A549 (cell line): ENCODE measurements around the gene ZSCAN26. TPM values are rescaled to one million over a fixed set of nuclear protein-coding genes. Genes with fewer than 3 reads are reported as not detected.

Experiments
- ATAC-seq, 2 experiments: fragments of 200-7000 bp in 1 of 2; fragments of >200 bp in 1 of 2; cut with Nextera tagmentation in 1 of 2; cut with Tn5 transposase in 1 of 2; 3 replicates each; pipeline versions ENCODE4 v1.8.0 to v1.9.1; 2018 to 2020; ENCODE audit warnings: mild to moderate bottlenecking in 1 of 2, moderate library complexity in 1 of 2
- CTCF ChIA-PET: fragments of 300-600 bp; sonication (Branson Sonifier 250); formaldehyde crosslinking; extraction: SDS; loops from one replicate; lab custom pipeline; 2021; ENCODE audit warnings: antibody characterized with exemption, inconsistent platforms; lab: Yijun Ruan, JAX
- POLR2A ChIA-PET: fragments of 350-600 bp; formaldehyde crosslinking; extraction: SDS; loops from one replicate; lab custom pipeline; 2021; ENCODE audit warnings: antibody characterized with exemption, inconsistent platforms; lab: Yijun Ruan, JAX
- DNase-seq, 2 experiments: peaks; one replicate each; pipeline versions ENCODE4 v3.0.0 to v3.0.0-alpha.2; 2011 to 2016; ENCODE audit warnings: low read depth in 1 of 2, low spot score in 1 of 2
- FAIRE-seq: peaks from 2 replicates; lab custom pipeline; 2011; peaks lifted over from hg19 to GRCh38; lab: Jason Lieb, UNC
- H3K27ac ChIP-seq, 2 experiments: fragments of >200 bp; sonication (Bioruptor Twin); formaldehyde crosslinking; 3 replicates each; pipeline ENCODE4 v1.5.1; 2016 to 2017
- H3K4me1 ChIP-seq: fragments of >200 bp; sonication (Bioruptor Twin); formaldehyde crosslinking; 3 replicates; pipeline ENCODE4 v1.6.1; 2016
- H3K4me2 ChIP-seq: fragments of >200 bp; sonication (Bioruptor Twin); formaldehyde crosslinking; 3 replicates; pipeline ENCODE4 v1.6.1; 2016
- H3K4me3 ChIP-seq: fragments of >200 bp; sonication (Bioruptor Twin); formaldehyde crosslinking; 3 replicates; pipeline ENCODE4 v1.5.1; 2016
- H3K9me3 ChIP-seq: fragments of >200 bp; sonication (Bioruptor Twin); formaldehyde crosslinking; 3 replicates; pipeline ENCODE4 v1.6.1; 2016
- ATOH8 ChIP-seq: fragments of 250-450 bp; sonication (Bioruptor Pico); IDR thresholded peaks from 2 replicates; pipeline ENCODE4 v1.5.0; 2020; ENCODE audit warnings: low read depth, mild to moderate bottlenecking, moderate library complexity
- CBX8 ChIP-seq: fragments of 200-600 bp; sonication (generic); IDR thresholded peaks from 2 replicates; pipeline ENCODE4 v1.6.1; 2016
- CEBPB ChIP-seq, 2 experiments: fragments of >200 bp in 1 of 2; sonication (Bioruptor Twin) in 1 of 2; formaldehyde crosslinking in 1 of 2; IDR thresholded peaks; 2 replicates each; pipeline ENCODE4 v1.6.1; 2012 to 2016
- CHD2 ChIP-seq: fragments of 150-350 bp; IDR thresholded peaks from 2 replicates; pipeline ENCODE4 v1.6.1; 2014; ENCODE audit warnings: low read length; ENCODE audit not compliant: partially characterized antibody
- CHD4 ChIP-seq: fragments of 200-600 bp; sonication (generic); IDR thresholded peaks from 2 replicates; pipeline ENCODE4 v1.6.1; 2016; ENCODE audit warnings: antibody characterized with exemption, mild to moderate bottlenecking, borderline replicate concordance
- CTCF ChIP-seq: fragments of >200 bp; sonication (Bioruptor Twin); formaldehyde crosslinking; IDR thresholded peaks from 3 replicates; pipeline ENCODE4 v1.5.1; 2016
- EHF ChIP-seq: fragments of 250-450 bp; sonication (Bioruptor Pico); IDR thresholded peaks from 2 replicates; pipeline ENCODE4 v1.5.0; 2020; ENCODE audit warnings: mild to moderate bottlenecking
- EP300 ChIP-seq, 2 experiments: fragments of >200 bp; sonication (Bioruptor Twin); formaldehyde crosslinking; IDR thresholded peaks; 2 replicates in 1 of 2; 3 replicates in 1 of 2; pipeline ENCODE4 v1.6.1; 2016 to 2017
- ESRRA ChIP-seq: fragments of 150-350 bp; IDR thresholded peaks from 2 replicates; pipeline ENCODE4 v1.6.1; 2014; ENCODE audit warnings: mild to moderate bottlenecking, low read length, borderline replicate concordance
- HOXA7 ChIP-seq: fragments of 250-450 bp; sonication (Bioruptor Pico); IDR thresholded peaks from 2 replicates; pipeline ENCODE4 v1.5.0; 2020; ENCODE audit warnings: mild to moderate bottlenecking, moderate library complexity
- HOXB13 ChIP-seq: fragments of 250-450 bp; sonication (Bioruptor Pico); IDR thresholded peaks from 2 replicates; pipeline ENCODE4 v1.5.0; 2020; ENCODE audit warnings: low read depth, mild to moderate bottlenecking, moderate library complexity
- HOXB5 ChIP-seq: fragments of 250-450 bp; sonication (Bioruptor Pico); IDR thresholded peaks from 2 replicates; pipeline ENCODE4 v1.5.0; 2020; ENCODE audit warnings: mild to moderate bottlenecking, moderate library complexity
- JUN ChIP-seq, 2 experiments: fragments of >200 bp; sonication (Bioruptor Twin); formaldehyde crosslinking; IDR thresholded peaks; 2 replicates in 1 of 2; 3 replicates in 1 of 2; pipeline ENCODE4 v1.6.1; 2016 to 2017
- MAFK ChIP-seq: fragments of 450-650 bp; IDR thresholded peaks from 2 replicates; pipeline ENCODE4 v1.6.1; 2014; ENCODE audit not compliant: partially characterized antibody
- NPAS2 ChIP-seq: fragments of 250-450 bp; sonication (Bioruptor Pico); IDR thresholded peaks from 2 replicates; pipeline ENCODE4 v1.8.0; 2022; ENCODE audit warnings: mild to moderate bottlenecking, moderate library complexity, borderline replicate concordance
- NR3C1 ChIP-seq: fragments of >200 bp; sonication (Bioruptor Twin); formaldehyde crosslinking; IDR thresholded peaks from 3 replicates; pipeline ENCODE4 v1.6.1; 2017
- RAD21 ChIP-seq, 2 experiments: fragments of >200 bp in 1 of 2; sonication (Bioruptor Twin) in 1 of 2; formaldehyde crosslinking in 1 of 2; IDR thresholded peaks in 1 of 2; conservative IDR thresholded peaks in 1 of 2; 2 replicates in 1 of 2; 3 replicates in 1 of 2; pipeline ENCODE4 v1.6.1; 2012 to 2018; ENCODE audit warnings: inconsistent platforms in 1 of 2
- SMC3 ChIP-seq: fragments of >200 bp; sonication (Bioruptor Twin); formaldehyde crosslinking; IDR thresholded peaks from 3 replicates; pipeline ENCODE4 v1.6.1; 2018; ENCODE audit warnings: inconsistent platforms
- TFCP2L1 ChIP-seq: fragments of 250-450 bp; sonication (Bioruptor Pico); IDR thresholded peaks from 2 replicates; pipeline ENCODE4 v1.5.0; 2021; ENCODE audit warnings: mild to moderate bottlenecking
- TP53 ChIP-seq: fragments of 250-450 bp; sonication (Bioruptor Pico); IDR thresholded peaks from 2 replicates; pipeline ENCODE4 v1.5.0; 2021; ENCODE audit warnings: mild to moderate bottlenecking, moderate library complexity
- USF2 ChIP-seq: fragments of 450-650 bp; IDR thresholded peaks from 2 replicates; pipeline ENCODE4 v1.6.1; 2014; ENCODE audit warnings: antibody characterized with exemption
- ZNF302 ChIP-seq: fragments of 250-450 bp; sonication (Bioruptor Pico); IDR thresholded peaks from 2 replicates; pipeline ENCODE4 v1.9.0; 2021; ENCODE audit warnings: inconsistent platforms, mild to moderate bottlenecking, moderate library complexity
- WGBS: methylation state at CpG from one replicate; pipeline ENCODE4 v1.1.6; 2017; ENCODE audit errors: missing lambda C conversion rate; 5-methylcytosine and 5-hydroxymethylcytosine counted together
- polyA plus RNA-seq, 4 experiments: library from polyadenylated mRNA; depleted of rRNA in 3 of 4; stranded (reverse); fragments of >200 nt; fragmentation: RNase III in 1 of 4; extraction: RNeasy Plus Mini Kit Qiagen cat#74134 plus additional on column Dnase treatment in 1 of 4; gene quantifications; 2 replicates in 3 of 4; 3 replicates in 1 of 4; pipeline ENCODE4 v1.2.3, GENCODE V29; 2011 to 2017
- TF ChIP-seq, protein P1 (sequence below): fragments of 150-350 bp; IDR thresholded peaks from 2 replicates; pipeline ENCODE4 v1.6.1; 2014; ENCODE audit warnings: low read depth, mild to moderate bottlenecking, low read length

The ZSCAN26 gene
- polyA plus RNA-seq, 2 of the 4 experiments (the other 2 are of a cell fraction): 6.2 to 10.1 TPM

GRCh38 chr6:28250747-28251146 lies 16.2 kb upstream of the ZSCAN26 start:
- H3K4me1 ChIP-seq: peaks cover 5% of the 10 kb centered on the region; the same call in 1 of the 3 replicates
- ATAC-seq: no peak
- H3K4me3 ChIP-seq: peak overlapping the region; percentile 86
- no peak for FAIRE-seq
- 84% methylated on average over 2 of the region's 2 CpGs for WGBS
- no peak for DNase-seq
- CTCF ChIA-PET: interaction anchor here (0.5 to 1.0 kb wide), 2 partner anchors 105 to 1691 kb away, joined by 3 read pairs; no protein-coding TSS in a partner anchor
- peak overlapping the region; percentile 76 for H3K4me2 ChIP-seq
- TF ChIP-seq ZNF302 (CRISPR knock-in tag): no peak
- no peak for TF ChIP-seq USF2
- no peak for TF ChIP-seq CHD2
- TF ChIP-seq ATOH8: no peak
- TF ChIP-seq, protein P1, sequence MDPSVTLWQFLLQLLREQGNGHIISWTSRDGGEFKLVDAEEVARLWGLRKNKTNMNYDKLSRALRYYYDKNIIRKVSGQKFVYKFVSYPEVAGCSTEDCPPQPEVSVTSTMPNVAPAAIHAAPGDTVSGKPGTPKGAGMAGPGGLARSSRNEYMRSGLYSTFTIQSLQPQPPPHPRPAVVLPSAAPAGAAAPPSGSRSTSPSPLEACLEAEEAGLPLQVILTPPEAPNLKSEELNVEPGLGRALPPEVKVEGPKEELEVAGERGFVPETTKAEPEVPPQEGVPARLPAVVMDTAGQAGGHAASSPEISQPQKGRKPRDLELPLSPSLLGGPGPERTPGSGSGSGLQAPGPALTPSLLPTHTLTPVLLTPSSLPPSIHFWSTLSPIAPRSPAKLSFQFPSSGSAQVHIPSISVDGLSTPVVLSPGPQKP: no peak
- no peak for TF ChIP-seq CBX8
- no peak for TF ChIP-seq MAFK
- no peak for TF ChIP-seq CTCF
- no peak for TF ChIP-seq SMC3
- TF ChIP-seq NR3C1: no peak
- no peak for TF ChIP-seq CHD4
- TF ChIP-seq TP53 (CRISPR knock-in tag): no peak
- POLR2A ChIA-PET: no interaction called here
- no peaks in the 10 kb centered on the region for H3K9me3 ChIP-seq
- no peak overlapping the region for H3K27ac ChIP-seq

GRCh38 chr6:28251661-28252008 lies 15.3 kb upstream of the ZSCAN26 start:
- peaks cover 5% of the 10 kb centered on the region; the same call in 1 of the 3 replicates for H3K4me1 ChIP-seq
- 0% methylated on average over 4 of the region's 25 CpGs for WGBS
- DNase-seq: no peak

More at GRCh38 chr6:28251661-28252008, 15.3 kb upstream of the ZSCAN26 start:
- peak; percentile 39 to 61; a peak in 3 of 6 replicates for ATAC-seq
- TF ChIP-seq NPAS2 (CRISPR knock-in tag) (no peak), HOXB13 (CRISPR knock-in tag) (no peak), HOXB5 (no peak), HOXA7 (no peak), ATOH8 (no peak), CHD2 (no peak), ESRRA (no peak), CHD4 (no peak), ZNF302 (CRISPR knock-in tag) (no peak), EP300 (IDR thresholded peaks at IDR 0.05) (no peak), CTCF (no peak), RAD21 (conservative IDR thresholded peaks at IDR 0.05 in 1 of 2, IDR thresholded peaks at IDR 0.05 in 1 of 2) (no peak), CEBPB (IDR thresholded peaks at IDR 0.05) (no peak), TFCP2L1 (CRISPR knock-in tag) (no peak), EHF (CRISPR knock-in tag) (no peak), JUN (IDR thresholded peaks at IDR 0.05) (no peak)
- CTCF ChIA-PET: no interaction called here
- Histone ChIP-seq H3K4me2 (peak overlapping the region; percentile 76), H3K4me3 (peak overlapping the region; percentile 86), H3K9me3 (no peaks in the 10 kb centered on the region), H3K27ac (peak overlapping the region; percentile 75 to 91)
- POLR2A ChIA-PET: interaction anchor here (0.9 to 2.1 kb wide), 7 partner anchors 8 to 115 kb away, joined by 3 to 25 read pairs (median 6); partner anchors contain the start of genes PGBD1, ZKSCAN8, ZSCAN26 and ZSCAN31
- FAIRE-seq: no peak
